SJSA1 (cell line): ENCODE results near the gene CMTM2. TPM values are rescaled to one million over a fixed set of nuclear protein-coding genes. Genes with fewer than 3 reads are reported as not detected.
"Not testable (repeated sequence)": the region's sequence is repeated elsewhere in the genome, so short reads cannot be mapped to it uniquely, and the experiment has no call there.

Experiments used
- DNase-seq, 2 experiments: peaks; one replicate each; pipeline ENCODE4 v3.0.0-alpha.2; 2015 to 2020; ENCODE audit warnings: low spot score in 2 of 2, low read depth in 1 of 2
- H3K27ac ChIP-seq: fragments of 250-450 bp; sonication (Bioruptor Pico); 2 replicates; pipeline ENCODE4 v1.5.1; 2020; ENCODE audit warnings: mild to moderate bottlenecking, moderate library complexity
- H3K27me3 ChIP-seq: fragments of 250-450 bp; sonication (Bioruptor Pico); replicated peaks from 2 replicates; pipeline ENCODE4 v1.5.1; 2020; ENCODE audit warnings: mild to moderate bottlenecking, moderate library complexity
- H3K36me3 ChIP-seq: fragments of 250-450 bp; sonication (Bioruptor Pico); 2 replicates; pipeline ENCODE4 v1.5.1; 2020; ENCODE audit warnings: mild to moderate bottlenecking
- H3K4me1 ChIP-seq: fragments of 250-450 bp; sonication (Bioruptor Pico); replicated peaks from 2 replicates; pipeline ENCODE4 v1.6.1; 2021; ENCODE audit warnings: mild to moderate bottlenecking
- H3K4me3 ChIP-seq: fragments of 250-450 bp; sonication (Bioruptor Pico); 2 replicates; pipeline ENCODE4 v1.5.1; 2020; ENCODE audit warnings: mild to moderate bottlenecking
- H3K9me3 ChIP-seq: fragments of 250-450 bp; sonication (Bioruptor Pico); replicated peaks from 2 replicates; pipeline ENCODE4 v1.5.1; 2020; ENCODE audit warnings: mild to moderate bottlenecking
- total RNA-seq: library from RNA; depleted of rRNA; stranded (reverse); fragments of >200 nt; shearing (Covaris generic); gene quantifications from 2 replicates; pipeline ENCODE4 v1.2.3, GENCODE V29; 2014

CMTM2 gene
- total RNA-seq, 1 experiment from 2014 or later: not detected

DNA sequence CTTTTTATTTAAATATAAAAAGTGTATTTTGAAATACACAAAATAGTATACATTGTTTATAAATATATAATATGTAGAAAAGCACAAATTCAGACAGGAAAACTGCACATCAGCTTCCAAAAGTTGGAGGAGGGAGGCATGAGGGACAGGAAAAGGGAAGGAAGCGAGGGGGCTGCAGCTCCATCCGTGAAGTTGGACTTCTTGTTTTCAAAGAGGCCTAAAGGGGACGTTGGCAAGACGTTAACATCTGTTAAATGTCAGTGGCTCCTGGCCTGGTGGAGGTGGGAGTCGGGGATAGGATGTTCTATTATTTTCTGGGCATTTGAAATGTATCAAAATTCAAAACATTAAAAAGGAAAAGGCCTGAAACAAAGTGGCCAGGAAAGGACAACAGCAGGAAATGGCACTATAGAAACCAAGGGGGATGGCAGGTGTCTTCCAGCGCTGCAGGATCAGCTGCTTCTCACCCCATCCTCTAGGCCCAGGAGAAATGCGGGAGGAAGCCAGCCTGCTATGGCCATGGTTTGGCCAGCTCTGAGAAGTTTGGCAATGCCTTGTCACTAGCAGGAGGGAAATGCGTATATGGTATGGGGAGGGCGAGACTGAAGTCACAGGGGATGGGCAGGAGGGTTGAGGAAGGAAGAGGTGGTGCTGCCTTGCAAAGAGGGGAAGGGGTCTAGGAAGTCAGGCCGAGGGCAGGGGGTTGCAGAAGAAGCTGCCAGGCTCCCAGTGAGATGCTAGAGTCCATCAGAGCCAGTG, 6.4 kb downstream of the CMTM2 start:
- H3K4me3 ChIP-seq: no peak overlapping the region

DNA sequence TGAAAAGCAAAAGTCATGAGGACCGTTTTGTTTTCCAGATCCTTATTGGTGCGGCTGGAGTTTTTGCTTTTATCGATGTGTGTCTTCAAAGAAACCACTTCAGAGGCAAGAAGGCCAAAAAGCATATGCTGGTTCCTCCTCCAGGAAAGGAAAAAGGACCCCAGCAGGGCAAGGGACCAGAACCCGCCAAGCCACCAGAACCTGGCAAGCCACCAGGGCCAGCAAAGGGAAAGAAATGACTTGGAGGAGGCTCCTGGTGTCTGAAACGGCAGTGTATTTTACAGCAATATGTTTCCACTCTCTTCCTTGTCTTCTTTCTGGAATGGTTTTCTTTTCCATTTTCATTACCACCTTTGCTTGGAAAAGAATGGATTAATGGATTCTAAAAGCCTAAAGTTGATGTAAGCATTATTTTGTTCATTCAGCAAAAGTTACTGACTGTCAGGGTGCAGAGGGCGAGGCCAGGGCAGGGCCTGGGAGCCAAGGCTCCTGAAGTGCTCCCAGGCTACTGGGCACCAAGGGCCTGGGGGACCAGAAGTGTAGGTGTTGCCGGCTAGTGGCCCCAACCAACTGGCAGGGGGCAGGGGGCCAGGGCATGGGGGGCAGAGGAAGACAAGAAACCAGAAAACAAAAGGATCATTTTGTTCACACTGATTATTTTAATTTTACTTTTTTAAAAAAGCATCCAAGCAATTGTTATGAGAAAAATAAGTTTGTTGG, 8.8 kb downstream of the CMTM2 start:
- Histone ChIP-seq H3K27me3 (no peaks in the 10 kb centered on the region), H3K36me3 (no peaks in the 10 kb centered on the region), H3K4me3 (no peak overlapping the region), H3K27ac (no peak overlapping the region), H3K4me1 (no peaks in the 10 kb centered on the region), H3K9me3 (no peaks in the 10 kb centered on the region)
- no peak for DNase-seq

More for the DNA sequence above, 6.4 kb downstream of the CMTM2 start:
- H3K36me3 ChIP-seq: no peaks in the 10 kb centered on the region
- H3K9me3 ChIP-seq: no peaks in the 10 kb centered on the region
- no peaks in the 10 kb centered on the region for H3K4me1 ChIP-seq
- no peak overlapping the region for H3K27ac ChIP-seq
- no peak for DNase-seq
- H3K27me3 ChIP-seq: no peaks in the 10 kb centered on the region

DNA sequence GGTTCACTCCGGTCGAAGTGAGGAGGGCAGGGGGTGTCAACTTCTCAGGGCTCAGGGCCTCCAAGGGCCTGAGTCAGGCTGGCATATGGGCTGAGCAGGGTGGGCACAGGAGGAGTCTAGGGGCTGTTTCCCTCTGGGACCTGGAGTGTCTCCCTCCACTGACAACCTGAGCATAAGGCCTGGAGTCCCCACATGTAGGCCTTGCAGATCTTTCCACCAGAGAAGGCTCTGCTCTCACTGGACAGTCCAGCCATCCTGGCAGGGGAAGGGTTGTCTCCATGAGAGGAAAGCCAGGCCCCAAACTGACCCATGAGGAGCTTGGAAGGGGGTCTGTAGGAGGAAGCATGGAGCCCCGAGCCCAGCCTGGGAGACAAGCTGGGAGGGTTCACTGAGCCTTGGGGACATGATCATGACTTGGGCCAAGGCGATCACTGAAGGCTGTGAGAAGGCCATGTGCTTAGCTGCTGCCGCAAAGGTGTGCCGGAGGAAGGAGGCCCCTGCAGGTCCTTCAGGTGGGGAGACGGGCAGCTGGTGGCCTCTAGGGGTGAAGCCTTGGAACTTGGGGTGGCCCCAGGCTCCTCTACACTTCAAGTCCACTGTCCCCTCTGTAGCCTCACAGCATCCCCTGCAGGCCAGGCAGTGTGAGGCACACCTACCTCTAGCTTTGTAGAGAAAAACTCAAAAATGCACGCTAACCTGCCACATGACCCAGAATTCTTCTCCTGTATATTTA, 9.9 kb downstream of the CMTM2 start:
- Histone ChIP-seq H3K4me1 (no peaks in the 10 kb centered on the region), H3K36me3 (no peaks in the 10 kb centered on the region), H3K9me3 (no peaks in the 10 kb centered on the region), H3K4me3 (no peak overlapping the region), H3K27ac (no peak overlapping the region), H3K27me3 (no peaks in the 10 kb centered on the region)
- no peak for DNase-seq

DNA sequence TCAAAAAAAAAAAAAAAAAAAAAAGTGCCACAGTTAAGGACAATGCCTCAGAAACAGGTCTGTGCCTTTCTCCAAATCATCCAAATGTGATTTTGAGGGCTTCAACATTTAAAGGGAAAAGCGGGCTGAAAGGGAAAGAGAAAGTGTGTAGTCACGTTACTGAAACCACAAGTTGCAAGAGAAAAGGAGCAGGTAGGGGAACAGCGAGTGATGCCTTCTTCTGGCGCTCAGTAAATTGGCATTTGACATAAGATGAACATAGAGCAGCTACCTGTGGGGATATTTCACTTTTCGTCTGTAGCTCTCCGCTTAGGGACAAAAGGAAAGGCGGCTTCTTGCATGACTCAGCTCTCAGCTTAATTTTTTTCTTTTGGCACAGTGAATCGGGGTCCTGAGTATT, 11.1 kb downstream of the CMTM2 start:
- Histone ChIP-seq H3K36me3 (no peaks in the 10 kb centered on the region), H3K27me3 (no peaks in the 10 kb centered on the region), H3K4me3 (no peak overlapping the region), H3K27ac (no peak overlapping the region), H3K9me3 (no peaks in the 10 kb centered on the region), H3K4me1 (no peaks in the 10 kb centered on the region)
- DNase-seq: no peak

DNA sequence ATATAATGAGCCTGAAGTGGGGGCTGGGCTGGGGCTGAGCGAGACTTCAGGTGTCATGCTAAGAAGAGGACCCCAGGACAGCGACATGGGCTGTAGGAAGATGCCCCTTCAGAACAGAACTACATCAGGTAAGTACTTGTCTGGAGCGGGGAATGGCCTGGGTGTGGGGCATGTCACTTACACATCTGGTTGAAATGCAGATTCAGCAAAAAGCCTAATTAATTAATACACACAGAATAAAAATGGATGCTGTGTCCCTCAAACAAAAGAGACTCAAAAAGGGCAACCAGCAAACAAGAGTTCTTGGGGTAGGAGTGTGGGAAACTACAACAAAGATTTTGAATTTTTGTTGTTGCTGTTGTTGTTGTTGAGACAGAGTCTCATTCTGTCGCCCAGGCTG, 11.8 kb downstream of the CMTM2 start:
- Histone ChIP-seq H3K9me3 (no peaks in the 10 kb centered on the region), H3K4me3 (no peak overlapping the region), H3K36me3 (no peaks in the 10 kb centered on the region), H3K27me3 (no peaks in the 10 kb centered on the region), H3K27ac (no peak overlapping the region), H3K4me1 (no peaks in the 10 kb centered on the region)
- DNase-seq: no peak

DNA sequence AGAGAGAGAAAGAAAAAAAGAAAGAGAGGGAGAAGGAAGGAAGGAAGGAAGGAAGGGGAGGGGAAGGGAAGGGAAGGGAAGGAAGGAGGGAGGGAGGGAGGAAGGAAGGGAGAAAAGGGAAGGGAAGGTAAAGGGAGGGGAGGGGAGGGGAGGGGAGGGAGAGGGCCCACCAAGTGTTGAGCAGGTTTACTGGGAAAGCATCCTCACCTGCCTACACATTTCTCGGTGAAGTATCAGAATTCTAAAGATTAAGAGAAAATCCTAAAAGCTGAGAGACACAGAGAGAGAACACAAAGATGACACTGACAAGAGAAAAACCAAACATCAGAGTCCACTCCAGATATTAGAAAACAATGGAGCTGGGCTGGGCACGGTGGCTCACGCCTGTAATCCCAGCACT, 13.0 kb downstream of the CMTM2 start:
- Histone ChIP-seq H3K27ac (no peak overlapping the region), H3K9me3 (no peaks in the 10 kb centered on the region), H3K4me1 (no peaks in the 10 kb centered on the region), H3K4me3 (no peak overlapping the region), H3K36me3 (no peaks in the 10 kb centered on the region), H3K27me3 (no peaks in the 10 kb centered on the region)
- DNase-seq: no peak

DNA sequence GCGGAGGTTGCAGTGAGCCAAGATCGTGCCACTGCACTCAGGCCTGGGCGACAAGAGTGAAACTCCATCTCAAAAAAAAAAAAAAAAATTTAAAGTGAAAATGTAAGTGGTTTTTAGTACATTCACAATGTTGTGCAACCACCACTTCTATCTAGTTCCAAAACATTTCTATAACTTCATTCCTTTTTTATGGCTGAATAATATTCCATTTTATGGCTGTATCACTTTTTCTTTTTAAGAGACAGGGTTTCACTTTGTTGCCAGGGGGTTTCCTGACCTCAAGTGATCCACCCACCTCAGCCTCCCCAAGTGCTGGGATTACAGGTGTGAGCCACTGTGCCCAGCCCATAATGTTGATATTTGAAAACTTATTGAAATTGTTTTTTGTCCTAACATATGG, 13.6 kb downstream of the CMTM2 start:
- H3K27ac ChIP-seq: no peak overlapping the region
- no peaks in the 10 kb centered on the region for H3K4me1 ChIP-seq
- no peak overlapping the region for H3K4me3 ChIP-seq
- H3K27me3 ChIP-seq: no peaks in the 10 kb centered on the region
- DNase-seq: no peak
- H3K9me3 ChIP-seq: no peaks in the 10 kb centered on the region
- H3K36me3 ChIP-seq: no peaks in the 10 kb centered on the region

DNA sequence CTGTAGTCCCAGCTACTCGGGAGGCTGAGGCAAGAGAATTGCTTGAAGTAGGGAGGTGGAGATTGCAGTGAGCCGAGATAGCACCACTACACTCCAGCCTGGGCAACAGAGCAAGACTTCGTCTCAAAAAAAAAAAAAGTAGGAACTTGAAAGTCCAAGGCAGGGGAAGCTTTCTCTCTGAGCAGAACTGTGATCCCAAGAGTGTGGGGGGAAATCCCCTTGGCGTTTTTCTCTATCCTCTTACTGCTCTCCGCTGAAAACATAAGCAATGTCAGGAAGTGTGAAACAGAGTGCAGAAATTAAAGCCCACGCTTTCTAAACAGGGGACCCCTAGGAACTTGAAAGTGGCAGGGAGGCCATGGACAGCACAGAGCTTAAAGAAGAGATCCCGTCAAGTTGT, 15.5 kb downstream of the CMTM2 start:
- Histone ChIP-seq H3K9me3 (no peaks in the 10 kb centered on the region), H3K27ac (no peak overlapping the region), H3K4me1 (no peaks in the 10 kb centered on the region), H3K4me3 (no peak overlapping the region), H3K27me3 (no peaks in the 10 kb centered on the region), H3K36me3 (no peaks in the 10 kb centered on the region)
- no peak for DNase-seq

DNA sequence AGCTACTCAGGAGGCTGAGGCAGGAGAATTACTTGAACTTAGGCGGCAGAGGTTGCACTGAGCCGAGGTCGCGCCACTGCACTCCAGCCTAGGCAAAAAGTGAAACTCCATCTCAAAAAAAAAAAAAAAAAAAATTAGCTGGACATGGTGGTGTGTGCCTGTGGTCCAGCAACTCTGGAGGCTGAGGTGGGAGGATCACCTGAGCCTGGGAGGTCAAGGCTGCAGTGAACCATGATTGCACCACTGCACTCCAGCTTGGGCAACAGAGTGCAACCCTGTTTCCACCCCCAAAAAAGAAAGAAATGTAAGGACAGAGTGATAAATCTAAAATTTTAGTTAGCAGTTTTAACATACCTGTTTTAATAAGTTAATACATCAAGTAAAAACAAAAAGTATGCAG, 17.3 kb downstream of the CMTM2 start:
- H3K4me3 ChIP-seq: not testable (repeated sequence)

DNA sequence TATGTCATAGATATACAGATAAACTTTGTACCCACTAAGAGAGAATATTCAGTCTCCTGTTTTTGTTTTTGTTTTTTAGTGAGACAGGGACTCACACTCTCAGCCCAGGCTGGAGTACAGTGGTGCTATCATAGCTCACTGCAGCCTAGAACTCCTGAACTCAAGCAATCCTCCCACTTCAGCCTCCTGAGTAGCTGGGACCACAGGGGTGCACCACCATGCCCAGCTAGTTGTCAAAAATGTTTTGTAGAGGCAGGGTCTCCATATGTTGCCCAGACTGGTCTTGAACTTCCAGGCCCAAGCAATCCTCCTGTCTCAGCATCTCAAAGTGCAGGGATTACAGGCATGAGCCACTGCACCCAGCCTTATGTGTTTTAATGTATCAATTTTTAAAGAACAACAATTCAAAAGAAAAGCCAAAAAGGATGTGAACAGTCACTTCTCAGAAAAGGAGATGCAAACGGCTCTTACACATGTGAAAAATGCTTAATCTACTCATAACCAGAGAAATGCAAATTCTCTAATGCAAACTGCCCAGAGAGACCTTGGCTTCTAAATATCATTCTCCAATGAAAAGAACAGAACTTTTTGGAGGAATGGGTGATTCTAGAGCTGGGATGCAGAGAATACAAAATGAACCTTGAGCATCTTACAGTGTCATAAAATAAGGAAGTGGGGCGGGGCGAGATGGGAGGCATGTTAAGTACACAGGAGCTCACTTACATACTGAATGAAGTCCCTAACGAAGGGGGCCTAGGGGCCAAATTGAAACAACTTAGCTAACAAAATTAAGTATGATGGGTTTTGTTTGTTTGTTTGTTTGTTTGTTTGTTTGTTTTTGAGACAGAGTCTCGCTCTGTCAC, 18.0 kb downstream of the CMTM2 start:
- Histone ChIP-seq H3K27me3 (no peaks in the 10 kb centered on the region), H3K36me3 (no peaks in the 10 kb centered on the region), H3K27ac (no peak overlapping the region), H3K4me1 (no peaks in the 10 kb centered on the region), H3K4me3 (no peak overlapping the region), H3K9me3 (no peaks in the 10 kb centered on the region)
- no peak for DNase-seq

More for the DNA sequence above, 17.3 kb downstream of the CMTM2 start:
- DNase-seq, H3K9me3 ChIP-seq, H3K36me3 ChIP-seq, H3K4me1 ChIP-seq, H3K27me3 ChIP-seq, H3K27ac ChIP-seq: not testable (repeated sequence)

DNA sequence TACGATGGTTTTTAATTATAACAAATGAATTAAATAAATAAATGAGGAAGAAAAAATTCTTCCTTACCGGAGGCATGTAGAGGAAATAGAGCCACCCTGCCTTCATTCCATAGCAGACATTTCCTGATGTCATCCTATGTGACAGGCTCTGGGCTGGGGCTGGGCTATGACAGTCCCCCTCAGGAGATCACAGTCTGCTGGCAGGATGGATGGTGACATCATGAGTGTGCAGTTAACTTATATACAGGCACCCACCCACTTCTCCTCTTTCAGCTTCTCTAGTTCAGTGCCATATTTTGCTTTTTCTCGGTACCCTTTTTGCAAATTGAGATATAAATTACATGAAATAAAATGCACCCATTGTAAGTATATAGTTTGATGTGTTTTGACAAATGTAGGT, 18.8 kb downstream of the CMTM2 start:
- Histone ChIP-seq H3K4me1 (no peaks in the 10 kb centered on the region), H3K36me3 (no peaks in the 10 kb centered on the region), H3K27ac (no peak overlapping the region), H3K9me3 (no peaks in the 10 kb centered on the region), H3K27me3 (no peaks in the 10 kb centered on the region), H3K4me3 (no peak overlapping the region)
- DNase-seq: no peak

DNA sequence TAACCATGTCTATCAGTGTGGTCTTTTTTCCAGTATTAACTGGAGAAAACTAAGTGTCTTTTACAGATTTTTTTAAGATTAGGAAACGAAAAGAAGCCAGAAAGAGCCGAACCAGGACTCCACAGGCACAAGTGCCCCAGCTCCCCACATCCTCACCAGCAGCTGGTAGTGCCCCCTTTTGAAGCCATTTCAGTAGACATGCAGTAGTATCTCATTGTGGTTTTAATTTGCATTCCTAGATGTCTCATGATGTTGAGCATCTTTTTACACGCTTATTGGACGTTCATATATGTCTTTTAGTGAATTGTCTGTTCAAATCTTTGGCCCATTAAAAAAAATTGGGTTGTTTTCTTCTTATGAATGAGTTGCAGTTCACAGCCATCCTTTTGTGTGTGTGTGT, 20.5 kb downstream of the CMTM2 start:
- H3K27me3 ChIP-seq: no peaks in the 10 kb centered on the region
- H3K4me1 ChIP-seq: peaks cover 7% of the 10 kb centered on the region
- no peak overlapping the region for H3K4me3 ChIP-seq
- no peak overlapping the region for H3K27ac ChIP-seq
- no peak for DNase-seq
- H3K36me3 ChIP-seq: peaks cover 1% of the 10 kb centered on the region
- H3K9me3 ChIP-seq: no peaks in the 10 kb centered on the region

DNA sequence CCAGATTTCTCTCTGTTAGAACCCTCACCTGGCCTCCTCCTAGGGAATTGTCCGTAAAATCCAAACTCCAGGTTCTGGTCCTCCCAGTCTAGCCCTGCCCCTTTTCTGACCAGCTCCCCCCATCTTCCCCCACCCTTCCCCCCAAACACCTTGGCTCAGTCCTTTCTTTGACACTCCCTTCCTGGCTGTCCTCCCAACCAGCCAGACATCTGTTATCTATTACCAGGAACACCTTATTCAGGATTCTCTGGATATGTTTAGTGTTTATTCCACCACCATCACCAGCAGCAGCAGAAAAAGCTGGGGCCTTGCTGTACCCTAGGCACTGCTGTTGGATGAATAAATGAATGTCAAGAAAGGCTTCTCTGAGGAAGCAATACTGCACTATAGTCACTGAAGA, 21.2 kb downstream of the CMTM2 start:
- H3K4me1 ChIP-seq: peaks cover 7% of the 10 kb centered on the region
- no peak for DNase-seq
- no peaks in the 10 kb centered on the region for H3K27me3 ChIP-seq
- no peaks in the 10 kb centered on the region for H3K9me3 ChIP-seq
- no peak overlapping the region for H3K4me3 ChIP-seq
- no peak overlapping the region for H3K27ac ChIP-seq
- peaks cover 7% of the 10 kb centered on the region for H3K36me3 ChIP-seq
